Measurements from ENCODE around the gene ZNF804B.

Gene ZNF804B

DNA sequence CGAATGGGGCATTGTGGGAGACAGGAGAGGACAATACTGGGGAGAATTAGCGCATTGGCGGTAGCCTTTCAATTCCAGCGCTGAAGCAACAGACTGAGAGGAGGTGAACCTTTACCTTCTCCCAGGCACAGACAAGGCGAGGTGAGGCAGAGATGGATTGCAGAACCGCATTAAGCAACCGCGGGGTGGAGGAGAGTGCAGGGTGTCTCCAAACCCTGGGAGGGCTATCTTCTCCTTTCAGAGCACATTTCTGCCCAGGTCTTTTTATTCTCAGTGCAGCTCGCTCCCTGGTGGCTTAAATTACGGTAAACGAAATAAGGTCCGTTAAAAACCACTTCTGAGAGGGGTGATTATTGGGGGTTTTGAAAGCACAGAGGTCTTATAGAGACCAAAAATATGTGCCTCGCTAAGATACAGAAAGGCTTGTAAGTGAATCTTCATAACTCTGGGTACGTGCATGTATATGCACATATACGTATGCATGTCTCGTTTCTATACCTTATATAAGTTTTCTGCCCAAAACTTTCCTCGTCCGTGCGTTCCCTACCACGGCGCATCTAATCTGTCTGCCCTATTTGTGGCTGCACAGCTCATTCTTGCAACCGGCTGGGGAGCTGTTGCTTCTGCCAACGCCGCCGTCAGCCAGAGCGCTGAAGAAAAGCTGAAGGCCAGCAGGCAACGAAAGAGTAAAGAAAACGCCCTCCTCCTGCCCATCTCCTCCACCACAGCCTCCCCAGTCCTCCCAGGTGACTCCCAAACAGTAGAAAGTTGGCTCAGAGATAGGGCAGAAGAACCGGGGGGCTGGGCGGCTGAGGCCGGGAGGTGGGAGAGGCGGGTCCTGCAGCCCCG is 895 bp upstream of the ZNF804B start:
- POLR2A ChIA-PET = no interaction called here
- TF ChIP-seq, protein P1, sequence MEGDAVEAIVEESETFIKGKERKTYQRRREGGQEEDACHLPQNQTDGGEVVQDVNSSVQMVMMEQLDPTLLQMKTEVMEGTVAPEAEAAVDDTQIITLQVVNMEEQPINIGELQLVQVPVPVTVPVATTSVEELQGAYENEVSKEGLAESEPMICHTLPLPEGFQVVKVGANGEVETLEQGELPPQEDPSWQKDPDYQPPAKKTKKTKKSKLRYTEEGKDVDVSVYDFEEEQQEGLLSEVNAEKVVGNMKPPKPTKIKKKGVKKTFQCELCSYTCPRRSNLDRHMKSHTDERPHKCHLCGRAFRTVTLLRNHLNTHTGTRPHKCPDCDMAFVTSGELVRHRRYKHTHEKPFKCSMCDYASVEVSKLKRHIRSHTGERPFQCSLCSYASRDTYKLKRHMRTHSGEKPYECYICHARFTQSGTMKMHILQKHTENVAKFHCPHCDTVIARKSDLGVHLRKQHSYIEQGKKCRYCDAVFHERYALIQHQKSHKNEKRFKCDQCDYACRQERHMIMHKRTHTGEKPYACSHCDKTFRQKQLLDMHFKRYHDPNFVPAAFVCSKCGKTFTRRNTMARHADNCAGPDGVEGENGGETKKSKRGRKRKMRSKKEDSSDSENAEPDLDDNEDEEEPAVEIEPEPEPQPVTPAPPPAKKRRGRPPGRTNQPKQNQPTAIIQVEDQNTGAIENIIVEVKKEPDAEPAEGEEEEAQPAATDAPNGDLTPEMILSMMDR (IDR thresholded peaks at IDR 0.05; ENCODE audit: insufficient read depth, low read length, missing control alignments) = no peak
- no peak for DNase-seq (ENCODE audit: low read depth, low spot score)
- no peak overlapping the region for H3K4me3 ChIP-seq (ENCODE audit: low read depth, low read length)
- CTCF ChIA-PET = no interaction called here

DNA sequence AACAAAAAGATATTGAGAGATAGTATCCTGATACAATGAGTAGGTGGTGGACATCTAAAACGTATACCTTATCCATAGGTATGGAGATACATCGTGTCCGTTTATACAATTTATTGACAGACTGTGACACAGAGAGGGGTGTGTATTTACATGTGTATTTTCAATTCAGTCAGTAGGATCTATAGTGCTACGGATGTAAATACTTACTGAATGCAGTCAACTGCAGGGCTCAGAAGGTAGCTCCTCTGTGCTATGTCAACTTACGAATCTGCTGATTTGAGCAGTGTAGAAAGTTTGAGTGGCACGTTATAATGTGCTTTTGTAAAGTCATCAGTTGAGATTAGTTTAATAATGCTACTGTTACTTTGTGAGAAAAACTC is 626 bp downstream of the ZNF804B start:
- DNase-seq (ENCODE audit: low read depth, low spot score) = no peak
- ChIA-PET CTCF (no interaction called here), POLR2A (no interaction called here)
- TF ChIP-seq, protein P1 (IDR thresholded peaks at IDR 0.05; ENCODE audit: insufficient read depth, low read length, missing control alignments) = no peak
- H3K4me3 ChIP-seq (ENCODE audit: low read depth, low read length) = no peak overlapping the region

DNA sequence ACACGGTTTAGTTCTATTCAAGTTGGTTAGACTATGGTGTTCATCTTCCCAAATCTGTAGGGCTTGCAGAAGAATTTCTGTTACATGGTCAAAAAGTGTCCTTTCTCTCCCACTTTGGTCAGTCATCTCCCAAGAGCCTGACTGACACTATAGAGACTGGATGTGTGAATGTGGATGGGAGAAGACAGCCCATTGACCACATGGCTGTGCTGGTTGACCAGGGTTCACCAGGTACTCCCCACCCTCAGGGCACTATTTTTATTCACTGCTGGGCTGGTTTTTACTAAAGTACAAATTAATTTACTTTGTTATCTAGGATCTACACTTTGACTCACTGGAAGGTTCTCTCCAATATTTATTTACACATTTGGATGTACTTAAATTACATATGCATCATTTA is 2.3 kb downstream of the ZNF804B start:
- TF ChIP-seq, protein P1 (IDR thresholded peaks at IDR 0.05; ENCODE audit: insufficient read depth, low read length, missing control alignments) = no peak
- H3K4me3 ChIP-seq (ENCODE audit: low read depth, low read length) = no peak overlapping the region
- DNase-seq (ENCODE audit: low read depth, low spot score) = no peak
- CTCF ChIA-PET = no interaction called here
- POLR2A ChIA-PET = no interaction called here

DNA sequence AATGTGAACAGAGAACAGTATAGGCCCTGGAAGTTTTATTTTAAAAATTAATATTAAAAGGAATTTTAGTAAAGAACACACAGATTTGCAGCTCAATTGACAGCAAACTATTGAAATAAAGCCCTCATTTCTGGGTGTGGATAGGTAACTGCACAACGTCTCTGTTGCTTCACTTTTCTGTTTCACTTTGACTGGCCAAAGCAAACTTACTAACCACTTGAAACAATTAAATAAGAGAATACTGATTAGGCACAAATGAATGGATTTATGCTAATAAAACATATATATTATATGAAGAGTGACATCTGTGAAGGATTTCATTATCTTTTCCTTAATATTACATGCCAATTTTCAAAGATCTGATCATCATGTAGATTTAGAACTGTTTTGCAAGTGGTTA is 11.9 kb downstream of the ZNF804B start:
- POLR2A ChIA-PET = interaction anchor here (0.6 kb wide), 1 partner anchor 40 kb away, joined by 3 read pairs; no protein-coding TSS in a partner anchor
- TF ChIP-seq, protein P1 (IDR thresholded peaks at IDR 0.05; ENCODE audit: insufficient read depth, low read length, missing control alignments) = no peak

DNA sequence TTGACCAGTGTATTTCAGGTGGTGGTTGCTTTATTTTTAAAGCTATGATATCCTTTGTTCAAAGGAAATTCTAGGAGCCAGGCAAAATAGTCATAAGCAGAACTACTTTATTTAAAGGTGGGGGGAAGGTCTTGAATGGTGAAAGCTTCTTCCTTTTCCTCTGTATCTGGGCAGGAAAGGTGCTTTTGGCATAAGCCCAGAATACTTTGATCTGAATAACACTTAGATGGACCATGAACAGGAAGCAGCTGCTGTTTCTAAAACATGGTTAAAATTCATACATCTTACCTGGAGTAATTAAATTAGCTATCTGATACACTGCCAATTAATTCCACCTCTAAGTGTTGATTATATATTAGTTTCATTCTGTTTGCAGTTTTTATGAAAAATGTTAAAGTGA is 13.3 kb downstream of the ZNF804B start:
- no peak for DNase-seq (ENCODE audit: low read depth, low spot score)
- ChIA-PET CTCF (no interaction called here), POLR2A (no interaction called here)
- H3K4me3 ChIP-seq (ENCODE audit: low read depth, low read length) = no peak overlapping the region
- TF ChIP-seq, protein P1 (IDR thresholded peaks at IDR 0.05; ENCODE audit: insufficient read depth, low read length, missing control alignments) = no peak

More for the DNA sequence above, 11.9 kb downstream of the ZNF804B start:
- no peak overlapping the region for H3K4me3 ChIP-seq (ENCODE audit: low read depth, low read length)
- CTCF ChIA-PET = no interaction called here
- DNase-seq (ENCODE audit: low read depth, low spot score) = no peak

DNA sequence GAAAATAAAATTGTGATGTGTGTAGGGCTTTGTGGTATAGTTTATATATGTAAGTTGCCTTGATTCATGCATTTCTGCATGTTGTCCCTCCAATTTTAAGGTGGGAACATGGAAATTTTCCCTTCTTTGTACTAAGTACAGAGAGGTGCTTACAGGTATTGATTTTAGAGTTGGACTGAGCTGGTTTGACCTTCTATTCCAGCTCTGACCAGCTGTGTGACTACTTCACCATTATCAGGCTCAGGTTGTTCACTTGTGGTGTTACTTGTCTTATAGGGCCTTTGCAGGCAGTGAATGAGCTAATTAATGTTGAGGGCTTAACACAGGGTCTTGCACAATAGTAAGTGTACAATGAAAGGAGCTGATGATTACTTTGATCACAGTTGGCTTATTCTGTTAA is 16.3 kb downstream of the ZNF804B start:
- TF ChIP-seq, protein P1 (IDR thresholded peaks at IDR 0.05; ENCODE audit: insufficient read depth, low read length, missing control alignments) = no peak
- DNase-seq (ENCODE audit: low read depth, low spot score) = no peak
- no peak overlapping the region for H3K4me3 ChIP-seq (ENCODE audit: low read depth, low read length)
- ChIA-PET POLR2A (no interaction called here), CTCF (no interaction called here)
